HepG2 (cell line): Measurements from ENCODE around the gene C22orf31. TPM values are rescaled to one million over a fixed set of nuclear protein-coding genes. Genes with fewer than 3 reads are reported as not detected.

Experiments
- MAX ChIP-seq: IDR thresholded peaks from 2 replicates; pipeline ENCODE4 v1.6.1; 2012; ENCODE audit warnings: inconsistent platforms
- MAZ ChIP-seq, 2 experiments: sonication (generic) in 1 of 2; formaldehyde crosslinking in 1 of 2; IDR thresholded peaks; 2 replicates each; pipeline versions ENCODE4 v1.5.0 to v1.6.1; 2012 to 2020; ENCODE audit warnings: low read depth in 2 of 2, mild to moderate bottlenecking in 2 of 2, borderline replicate concordance in 1 of 2, improper control_type of control experiment in 1 of 2, low read length in 1 of 2, missing genetic modification reagents in 1 of 2, moderate library complexity in 1 of 2
- MED13 ChIP-seq: sonication (generic); formaldehyde crosslinking; IDR thresholded peaks from 2 replicates; pipeline ENCODE4 v1.5.0; 2020; ENCODE audit warnings: missing genetic modification reagents
- NCOA5 ChIP-seq: sonication (generic); formaldehyde crosslinking; IDR thresholded peaks from 2 replicates; pipeline ENCODE4 v1.4.0; 2020; ENCODE audit warnings: missing genetic modification reagents
- NFIB ChIP-seq: sonication (generic); formaldehyde crosslinking; IDR thresholded peaks from 2 replicates; pipeline ENCODE4 v1.9.0; 2021; ENCODE audit warnings: missing genetic modification reagents, mild to moderate bottlenecking, borderline replicate concordance
- PATZ1 ChIP-seq: sonication (generic); formaldehyde crosslinking; IDR thresholded peaks from 2 replicates; pipeline ENCODE4 v1.4.0; 2020; ENCODE audit warnings: missing genetic modification reagents
- TARDBP ChIP-seq: sonication (generic); formaldehyde crosslinking; IDR thresholded peaks from 2 replicates; pipeline ENCODE4 v1.8.0; 2022; ENCODE audit warnings: mild to moderate bottlenecking, missing genetic modification reagents
- ZC3H4 ChIP-seq: sonication (generic); formaldehyde crosslinking; IDR thresholded peaks from 2 replicates; pipeline ENCODE4 v1.4.0; 2020; ENCODE audit warnings: missing genetic modification reagents, borderline replicate concordance
- ZNF451 ChIP-seq: sonication (generic); formaldehyde crosslinking; IDR thresholded peaks from 2 replicates; pipeline ENCODE4 v1.5.0; 2020; ENCODE audit warnings: mild to moderate bottlenecking, missing genetic modification reagents
- ZNF687 ChIP-seq: sonication (generic); formaldehyde crosslinking; IDR thresholded peaks from 2 replicates; pipeline ENCODE4 v1.5.1; 2020; ENCODE audit warnings: mild to moderate bottlenecking, missing genetic modification reagents, moderate library complexity
- polyA plus RNA-seq, 8 experiments: library from polyadenylated mRNA; depleted of rRNA in 3 of 8; stranded (reverse) in 7 of 8; unstranded in 1 of 8; fragments of >200 nt; fragmentation: Illumina TruSeq in 4 of 8; extraction: Trizol in 4 of 8; gene quantifications; 2 replicates each; pipeline versions ENCODE4 v1.2.1 to v1.2.3, GENCODE V29; 2011 to 2016; ENCODE audit warnings: low read depth in 4 of 8, missing spikeins in 1 of 8, mixed read lengths in 1 of 8; ENCODE audit not compliant: insufficient read depth in 1 of 8
- total RNA-seq, 5 experiments: library from RNA; depleted of rRNA; stranded (reverse); fragments of >200 nt; fragmentation: Illumina TruSeq; extraction: Trizol; gene quantifications; 2 replicates each; pipeline ENCODE4 v1.2.3, GENCODE V29; 2016; ENCODE audit warnings: low read depth in 1 of 5
- TF ChIP-seq, protein P1 (sequence below): sonication (generic); formaldehyde crosslinking; IDR thresholded peaks from 2 replicates; pipeline ENCODE4 v1.4.0; 2020; ENCODE audit warnings: mild to moderate bottlenecking, missing genetic modification reagents
- TF ChIP-seq, protein P2 (sequence below): sonication (generic); formaldehyde crosslinking; IDR thresholded peaks from 2 replicates; pipeline ENCODE4 v1.5.0; 2020; ENCODE audit warnings: missing genetic modification reagents

The C22orf31 gene
- total and polyA plus RNA-seq, 2 of the 13 experiments (the other 11 are each of a cell fraction or from before 2014, with no cell fraction given) = not detected

- TF ChIP-seq ZNF687 (CRISPR knock-in tag) (no peak), ZC3H4 (CRISPR knock-in tag) (no peak), PATZ1 (no peak), MAZ (IDR thresholded peaks at IDR 0.05; ENCODE audit: borderline replicate concordance, low read depth, low read length) (no peak), MAZ (CRISPR knock-in tag; IDR thresholded peaks at IDR 0.05; ENCODE audit: low read depth) (no peak), NCOA5 (CRISPR knock-in tag) (no peak), MAX (peak; percentile 2; the same call in 1 of the 2 replicates), ZNF451 (CRISPR knock-in tag) (no peak), NFIB (CRISPR knock-in tag) (no peak), TARDBP (CRISPR knock-in tag) (no peak), MED13 (CRISPR knock-in tag) (no peak)
- TF ChIP-seq, protein P1, sequence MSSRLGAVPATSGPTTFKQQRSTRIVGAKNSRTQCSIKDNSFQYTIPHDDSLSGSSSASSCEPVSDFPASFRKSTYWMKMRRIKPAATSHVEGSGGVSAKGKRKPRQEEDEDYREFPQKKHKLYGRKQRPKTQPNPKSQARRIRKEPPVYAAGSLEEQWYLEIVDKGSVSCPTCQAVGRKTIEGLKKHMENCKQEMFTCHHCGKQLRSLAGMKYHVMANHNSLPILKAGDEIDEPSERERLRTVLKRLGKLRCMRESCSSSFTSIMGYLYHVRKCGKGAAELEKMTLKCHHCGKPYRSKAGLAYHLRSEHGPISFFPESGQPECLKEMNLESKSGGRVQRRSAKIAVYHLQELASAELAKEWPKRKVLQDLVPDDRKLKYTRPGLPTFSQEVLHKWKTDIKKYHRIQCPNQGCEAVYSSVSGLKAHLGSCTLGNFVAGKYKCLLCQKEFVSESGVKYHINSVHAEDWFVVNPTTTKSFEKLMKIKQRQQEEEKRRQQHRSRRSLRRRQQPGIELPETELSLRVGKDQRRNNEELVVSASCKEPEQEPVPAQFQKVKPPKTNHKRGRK (CRISPR knock-in tag) = no peak
- TF ChIP-seq, protein P2, sequence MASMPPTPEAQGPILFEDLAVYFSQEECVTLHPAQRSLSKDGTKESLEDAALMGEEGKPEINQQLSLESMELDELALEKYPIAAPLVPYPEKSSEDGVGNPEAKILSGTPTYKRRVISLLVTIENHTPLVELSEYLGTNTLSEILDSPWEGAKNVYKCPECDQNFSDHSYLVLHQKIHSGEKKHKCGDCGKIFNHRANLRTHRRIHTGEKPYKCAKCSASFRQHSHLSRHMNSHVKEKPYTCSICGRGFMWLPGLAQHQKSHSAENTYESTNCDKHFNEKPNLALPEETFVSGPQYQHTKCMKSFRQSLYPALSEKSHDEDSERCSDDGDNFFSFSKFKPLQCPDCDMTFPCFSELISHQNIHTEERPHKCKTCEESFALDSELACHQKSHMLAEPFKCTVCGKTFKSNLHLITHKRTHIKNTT = no peak
- TF ChIP-seq, all 625 proteins: peak for 12
Observed at GRCh38 chr22:29072979-29073617, 11.5 kb upstream of the C22orf31 start, which contains the start of gene KREMEN1 (continued).
